NCI-H774 (cell line): ENCODE data around the gene R3HDM2.

Experiments
- DNase-seq: peaks from one replicate; lab custom pipeline; 2025; lab: John Stamatoyannopoulos, UW

The R3HDM2 gene

GRCh38 chr12:57467212-57467874 is 36.5 kb upstream of the R3HDM2 start:
- DNase-seq, result no peak

- no peak for DNase-seq
These were observed 35.1 kb upstream of the R3HDM2 start for GRCh38 chr12:57465747-57466505.

- no peak for DNase-seq
These were observed 34.3 kb upstream of the R3HDM2 start for GRCh38 chr12:57465030-57465746.

- no peak for DNase-seq
These were observed 33.7 kb upstream of the R3HDM2 start for GRCh38 chr12:57464569-57464968.

GRCh38 chr12:57462912-57463253 is 32.0 kb upstream of the R3HDM2 start:
- DNase-seq, result no peak

GRCh38 chr12:57462251-57462911 is 31.5 kb upstream of the R3HDM2 start:
- DNase-seq, result peak; percentile 89

GRCh38 chr12:57461917-57462250 is 31.0 kb upstream of the R3HDM2 start:
- DNase-seq, result no peak

GRCh38 chr12:57461276-57461916 is 30.6 kb upstream of the R3HDM2 start:
- DNase-seq, result no peak

- DNase-seq, result no peak
These were observed 30.0 kb upstream of the R3HDM2 start for GRCh38 chr12:57460841-57461275.

GRCh38 chr12:57460468-57460784 is 29.6 kb upstream of the R3HDM2 start:
- no peak for DNase-seq

GRCh38 chr12:57459750-57460467 is 29.1 kb upstream of the R3HDM2 start, which contains the start of gene GLI1:
GLI1 (plus strand) TSS chr12:57459785; CDS start chr12:57463692, 3,907 bp downstream.
- DNase-seq, result no peak

- DNase-seq, result peak; percentile 88
These were observed 28.4 kb upstream of the R3HDM2 start for GRCh38 chr12:57459055-57459749.

- DNase-seq, result no peak
These were observed 27.8 kb upstream of the R3HDM2 start for GRCh38 chr12:57458665-57459054.

GRCh38 chr12:57456737-57457490 is 26.1 kb upstream of the R3HDM2 start:
- no peak for DNase-seq

- no peak for DNase-seq
These were observed 25.4 kb upstream of the R3HDM2 start for GRCh38 chr12:57456145-57456700.

GRCh38 chr12:57455374-57456144 is 24.7 kb upstream of the R3HDM2 start:
- DNase-seq, result no peak

GRCh38 chr12:57454566-57455373 is 23.9 kb upstream of the R3HDM2 start, which contains the start of gene INHBE:
INHBE (plus strand) TSS chr12:57455307; CDS start chr12:57455537, 230 bp downstream.
- peak; percentile 9 for DNase-seq

- no peak for DNase-seq
These were observed 23.3 kb upstream of the R3HDM2 start for GRCh38 chr12:57454213-57454565.
